HG02870 (cell line): ENCODE measurements around the gene METAP2.

ENCODE experiments used
- ATAC-seq: cut with Tn5 transposase; IDR thresholded peaks from one replicate; pipeline ENCODE4 v1.9.1; 2021; ENCODE audit warnings: mild to moderate bottlenecking, moderate library complexity; ENCODE audit not compliant: unreplicated experiment

Gene METAP2

GRCh38 chr12:95548539-95549391 lies 74.8 kb downstream of the METAP2 start:
- ATAC-seq, result no peak

- no peak for ATAC-seq
Observed at GRCh38 chr12:95549392-95550084, 75.6 kb downstream of the METAP2 start.

GRCh38 chr12:95551305-95551704 lies 77.4 kb downstream of the METAP2 start, which contains the start of gene USP44:
USP44 (minus strand) TSS chr12:95551476; CDS start chr12:95534256, 17,220 bp downstream.
- ATAC-seq, result no peak

- ATAC-seq, result no peak
Observed at GRCh38 chr12:95551913-95552516, 78.1 kb downstream of the METAP2 start.

GRCh38 chr12:95553197-95553943 lies 79.4 kb downstream of the METAP2 start:
- no peak for ATAC-seq

GRCh38 chr12:95554532-95555071 lies 80.7 kb downstream of the METAP2 start:
- no peak for ATAC-seq

- no peak for ATAC-seq
Observed at GRCh38 chr12:95557625-95558024, 83.7 kb downstream of the METAP2 start.
